Posterior vena cava (tissue), 2 donors: Measurements from ENCODE around the gene NHERF1. TPM values are rescaled to one million over a fixed set of nuclear protein-coding genes. Genes with fewer than 3 reads are reported as not detected.

ENCODE experiments used
- DNase-seq: peaks from one replicate; pipeline ENCODE4 v3.0.0-alpha.2; 2020; ENCODE audit warnings: low spot score
- intact Hi-C, 2 donors: fragments of 100-400 bp; cut with DNase I; formaldehyde crosslinking; loops; one replicate each; pipeline versions ENCODE4 v1.14.1 to v1.14.2; 2022 to 2023
- total RNA-seq, 2 donors: library from RNA; stranded (reverse); fragmentation: NEBNext Ultra II Directional; extraction: Animal tissue kit (Norgen Biotek cat#: 25700); gene quantifications; one replicate each; pipeline ENCODE4 v1.2.1, GENCODE V29; 2021
- donor health status: DM: yes; HTN: yes; CAD: no.
- donor health status: DM: yes; HTN: yes; CAD: no.

Gene NHERF1
- total RNA-seq, 2 donors from 2014 or later: 7.0 to 11.5 TPM

GRCh38 chr17:74776044-74776962, 27.9 kb downstream of the NHERF1 start, which contains the start of gene NAT9:
Gene NAT9, minus strand, starts transcription at chr17:74776345. Its CDS starts 647 bp downstream, at chr17:74775698.
- DNase-seq: peak; percentile 100
- intact Hi-C loops: loop anchor here in 1 of 2 donors (10.0 kb wide), 1 partner anchor 1682 kb away; the partner anchor contains the start of gene SLC39A11

- no peak for DNase-seq
- intact Hi-C loops: loop anchor here in 1 of 2 donors (10.0 kb wide), 1 partner anchor 1682 kb away; the partner anchor contains the start of gene SLC39A11
Measured at GRCh38 chr17:74776990-74777389, 28.6 kb downstream of the NHERF1 start.

- intact Hi-C loops: loop anchor here in 1 of 2 donors (10.0 kb wide), 1 partner anchor 1683 kb away; the partner anchor contains the start of gene SLC39A11
- DNase-seq: no peak
Measured at GRCh38 chr17:74777901-74778515, 29.6 kb downstream of the NHERF1 start.

DNA sequence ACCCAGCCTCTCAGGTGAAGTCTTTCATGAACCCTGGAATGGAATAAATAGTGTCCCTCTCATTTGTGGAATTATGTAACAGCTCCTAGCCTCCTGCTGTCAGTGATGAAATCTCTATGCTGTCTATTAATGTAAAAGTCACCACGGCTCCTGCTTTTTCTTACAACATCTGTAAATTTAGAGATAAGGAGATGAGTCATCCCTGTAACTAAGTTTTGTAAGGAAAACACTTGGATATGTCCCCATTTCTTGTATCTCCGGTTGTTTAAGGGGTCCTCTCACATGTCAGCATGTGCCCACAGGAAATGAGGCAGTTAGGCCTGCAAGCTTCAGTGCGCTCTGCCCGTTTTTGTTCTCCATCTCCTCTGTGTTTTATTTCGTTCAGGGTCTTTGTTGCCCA, 30.5 kb downstream of the NHERF1 start:
- intact Hi-C loops: loop anchor here in 1 of 2 donors (10.0 kb wide), 1 partner anchor 1684 kb away; the partner anchor contains the start of gene SLC39A11
- no peak for DNase-seq

DNA sequence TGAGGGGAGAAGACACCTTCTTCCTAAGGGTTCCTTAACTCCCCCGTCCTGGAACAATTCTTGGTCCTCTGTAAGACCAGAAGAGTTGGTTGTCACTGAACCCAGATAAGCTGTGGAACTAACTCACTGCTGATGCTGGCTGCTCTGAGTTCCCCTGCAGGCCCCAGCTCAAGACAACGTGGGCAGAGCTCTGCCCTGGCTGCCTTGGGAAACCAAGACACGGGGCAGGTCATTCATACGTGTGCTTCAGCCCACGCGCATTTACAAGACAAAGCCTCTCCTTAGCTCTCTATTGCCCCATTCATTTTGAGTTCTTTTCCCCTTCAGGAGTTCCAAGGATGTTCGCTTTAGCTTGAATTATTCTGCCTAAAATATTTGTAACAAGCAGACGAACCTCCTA, 31.1 kb downstream of the NHERF1 start:
- no peak for DNase-seq
- intact Hi-C loops: loop anchor here in 1 of 2 donors (10.0 kb wide), 1 partner anchor 1685 kb away; the partner anchor contains the start of gene SLC39A11

GRCh38 chr17:74779948-74780400, 31.5 kb downstream of the NHERF1 start:
- intact Hi-C loops: loop anchor here in 1 of 2 donors (10.0 kb wide), 1 partner anchor 1685 kb away; the partner anchor contains the start of gene SLC39A11
- DNase-seq: no peak

DNA sequence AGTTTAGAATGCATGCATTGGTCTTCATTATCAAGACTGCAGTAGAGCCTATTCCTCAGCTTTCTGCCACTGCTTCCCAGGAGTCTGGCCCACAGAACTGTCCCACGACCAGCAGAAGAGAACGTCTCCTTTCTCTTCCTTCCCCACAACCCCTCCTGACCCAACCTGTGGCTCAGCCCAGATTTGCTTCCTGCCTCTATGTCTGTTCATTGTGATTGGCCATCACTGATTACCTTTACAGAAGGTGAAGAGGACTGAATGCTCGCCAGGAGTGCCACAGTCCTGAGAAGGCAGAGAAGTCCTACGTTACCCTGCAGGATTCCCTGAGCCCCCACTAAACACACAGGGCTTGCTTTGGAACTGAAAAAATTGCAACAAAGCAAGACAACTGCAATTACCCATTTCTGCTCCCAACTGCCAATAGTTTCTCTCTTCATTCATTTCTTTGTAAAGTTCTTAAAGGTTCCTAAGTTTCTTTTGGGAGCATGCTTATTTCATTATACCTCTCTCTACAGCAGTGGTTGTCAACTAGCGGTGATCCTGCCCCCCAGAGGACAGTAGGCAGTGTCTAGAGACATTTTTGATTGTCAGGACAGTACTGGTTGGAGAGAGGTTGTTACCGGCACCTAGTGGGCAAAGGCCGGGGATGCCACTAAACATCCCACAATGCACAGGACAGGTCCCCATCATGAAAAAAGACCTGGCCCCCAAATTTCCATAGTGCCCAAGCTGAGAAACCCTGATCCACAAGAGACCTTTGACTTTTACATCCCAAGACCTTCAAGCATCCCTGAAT, 32.2 kb downstream of the NHERF1 start:
- intact Hi-C loops: no loop called here
- DNase-seq: no peak

DNA sequence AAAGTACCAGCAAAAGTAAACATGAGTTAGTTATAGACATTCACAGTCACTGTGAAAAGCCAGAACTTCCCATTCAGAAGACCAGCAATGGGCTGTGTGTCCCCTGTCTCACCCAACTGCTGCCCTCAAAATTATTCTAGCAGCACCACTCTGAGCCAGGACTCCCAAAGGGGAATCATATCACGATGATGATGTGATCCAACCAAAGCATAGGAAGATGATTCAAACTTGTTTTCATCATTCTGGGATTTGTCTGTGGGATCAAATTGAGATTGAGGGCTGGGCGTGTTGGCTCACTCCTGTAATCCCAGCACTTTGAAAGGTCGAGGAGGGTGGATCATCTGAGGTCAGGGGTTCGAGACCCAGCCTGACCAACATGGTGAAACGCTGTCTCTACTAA, 34.1 kb downstream of the NHERF1 start:
- intact Hi-C loops: no loop called here
- DNase-seq: no peak

DNA sequence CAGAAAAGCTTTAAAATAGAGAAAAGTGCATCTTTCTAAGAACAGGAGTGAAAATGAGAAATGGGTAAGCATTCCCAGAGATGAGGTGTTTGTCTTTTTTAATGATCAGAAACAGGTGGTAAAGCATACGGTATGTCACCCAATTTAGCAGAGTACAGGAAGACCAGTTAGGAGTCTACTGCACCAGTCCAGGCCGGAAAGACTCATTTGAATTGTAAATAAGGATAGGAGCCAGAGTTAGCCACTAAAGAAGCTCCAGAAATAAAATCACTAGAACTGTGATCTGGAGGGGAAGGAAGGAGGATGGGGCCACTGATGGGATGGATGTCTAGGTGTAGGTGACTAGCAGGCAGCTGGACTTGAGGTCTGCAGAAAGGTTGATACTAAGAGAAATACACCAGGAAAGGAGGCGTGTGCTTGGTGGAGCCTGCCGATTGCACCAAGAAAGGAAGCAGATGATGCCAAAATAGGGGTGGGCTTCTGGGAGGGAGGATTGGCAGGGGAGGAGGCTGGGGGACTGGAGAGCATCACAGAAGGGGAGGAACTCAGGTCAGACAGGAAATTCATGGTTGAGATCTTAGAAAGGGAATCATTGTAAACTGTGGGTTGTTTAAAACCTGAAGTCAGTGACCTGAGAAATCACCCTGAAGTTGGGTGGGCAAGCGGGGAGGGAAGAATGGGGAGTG, 35.8 kb downstream of the NHERF1 start:
- intact Hi-C loops: no loop called here
- DNase-seq: no peak

DNA sequence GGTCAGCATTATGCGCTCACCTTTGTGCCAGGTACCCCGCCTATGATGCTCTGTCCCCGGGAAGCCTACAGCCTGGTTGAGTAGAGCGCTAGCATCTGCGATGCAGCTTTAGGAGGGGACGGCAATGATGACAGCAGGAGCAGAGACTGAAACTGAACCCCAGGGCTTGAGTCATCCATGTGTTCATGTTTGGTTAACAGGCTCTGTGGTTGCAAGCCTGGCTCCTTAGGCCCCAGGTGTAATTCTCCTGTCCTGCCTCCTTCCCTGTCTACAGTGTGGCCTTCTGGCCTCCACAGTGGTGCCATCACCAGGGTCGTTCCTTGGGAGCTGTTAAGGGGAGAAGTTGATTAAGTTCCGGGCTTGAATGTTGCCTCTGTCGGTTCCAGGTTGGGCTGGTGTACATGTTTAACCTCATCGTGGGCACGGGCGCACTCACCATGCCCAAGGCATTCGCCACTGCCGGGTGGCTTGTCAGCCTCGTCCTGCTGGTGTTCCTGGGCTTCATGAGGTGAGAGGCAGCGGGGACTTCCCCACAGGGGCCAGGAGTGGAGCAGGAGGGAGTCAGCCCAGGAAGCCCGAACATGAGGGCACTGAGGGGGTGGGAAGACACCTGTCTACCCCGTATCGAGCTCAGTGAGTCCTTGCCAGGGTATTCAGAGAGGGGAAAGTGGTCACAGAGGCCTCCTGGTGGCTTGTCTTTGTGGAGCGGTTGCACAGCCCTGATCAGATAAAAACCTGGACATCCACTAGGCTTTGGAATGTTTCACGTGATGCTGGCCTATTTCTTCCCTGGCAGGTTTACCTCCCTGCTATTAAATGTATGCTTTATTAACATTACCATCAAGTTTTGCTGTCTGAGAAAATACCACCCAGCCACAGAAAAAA, 36.9 kb downstream of the NHERF1 start:
- intact Hi-C loops: no loop called here
- DNase-seq: no peak

GRCh38 chr17:74785981-74786360, 37.5 kb downstream of the NHERF1 start:
- intact Hi-C loops: no loop called here

GRCh38 chr17:74786431-74787055, 38.1 kb downstream of the NHERF1 start:
- intact Hi-C loops: no loop called here

More at GRCh38 chr17:74785981-74786360, 37.5 kb downstream of the NHERF1 start:
- no peak for DNase-seq

DNA sequence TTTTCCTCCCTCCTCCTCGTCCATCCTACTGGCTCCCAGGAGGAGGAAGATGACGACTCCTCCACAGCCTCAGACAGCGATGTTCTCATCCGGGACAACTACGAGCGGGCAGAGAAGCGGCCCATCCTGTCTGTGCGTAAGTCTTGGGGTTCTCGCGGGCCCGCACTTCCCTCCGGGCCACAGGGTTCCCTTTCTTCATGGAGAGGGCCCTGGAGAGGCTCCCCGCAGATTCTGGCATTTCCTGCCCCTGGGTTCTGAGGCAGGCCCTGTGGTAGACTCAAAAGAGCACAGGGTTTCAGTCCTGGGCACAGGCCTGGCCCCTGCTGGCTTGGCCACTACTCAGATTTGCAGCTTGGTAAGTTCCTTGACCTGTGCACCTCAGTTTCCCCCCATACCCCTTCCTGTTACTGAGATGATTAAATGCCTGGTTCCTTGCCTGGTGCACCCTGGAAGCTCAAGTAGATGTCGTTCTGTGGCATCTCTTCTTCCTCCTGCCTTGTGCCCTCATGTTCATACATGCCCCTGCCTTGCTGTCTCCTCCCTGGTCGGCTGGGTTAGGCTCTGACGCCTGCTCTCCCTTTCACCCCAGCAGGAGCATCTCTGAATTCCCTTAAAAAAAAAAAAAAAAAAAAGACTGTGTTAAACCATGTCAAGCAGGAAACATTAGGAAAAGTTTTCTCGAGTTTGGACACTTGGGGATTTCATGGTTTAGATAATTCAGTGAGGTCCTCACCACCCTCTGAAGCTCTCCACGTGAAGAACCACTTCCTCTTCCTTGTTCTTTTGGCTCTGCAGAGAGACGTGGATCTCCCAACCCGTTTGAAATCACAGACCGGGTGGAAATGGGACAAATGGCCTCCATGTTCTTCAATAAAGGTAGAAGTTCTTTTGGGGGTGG, 42.0 kb downstream of the NHERF1 start:
- intact Hi-C loops: loop anchor here in 1 of 2 donors (5.0 kb wide), 1 partner anchor 72 kb away; no protein-coding TSS in a partner anchor
- no peak for DNase-seq

More at GRCh38 chr17:74786431-74787055, 38.1 kb downstream of the NHERF1 start:
- DNase-seq: no peak

- DNase-seq: no peak
- intact Hi-C loops: loop anchor here in 1 of 2 donors (5.0 kb wide), 1 partner anchor 70 kb away; no protein-coding TSS in a partner anchor
Measured at GRCh38 chr17:74792586-74793105, 44.2 kb downstream of the NHERF1 start.

DNA sequence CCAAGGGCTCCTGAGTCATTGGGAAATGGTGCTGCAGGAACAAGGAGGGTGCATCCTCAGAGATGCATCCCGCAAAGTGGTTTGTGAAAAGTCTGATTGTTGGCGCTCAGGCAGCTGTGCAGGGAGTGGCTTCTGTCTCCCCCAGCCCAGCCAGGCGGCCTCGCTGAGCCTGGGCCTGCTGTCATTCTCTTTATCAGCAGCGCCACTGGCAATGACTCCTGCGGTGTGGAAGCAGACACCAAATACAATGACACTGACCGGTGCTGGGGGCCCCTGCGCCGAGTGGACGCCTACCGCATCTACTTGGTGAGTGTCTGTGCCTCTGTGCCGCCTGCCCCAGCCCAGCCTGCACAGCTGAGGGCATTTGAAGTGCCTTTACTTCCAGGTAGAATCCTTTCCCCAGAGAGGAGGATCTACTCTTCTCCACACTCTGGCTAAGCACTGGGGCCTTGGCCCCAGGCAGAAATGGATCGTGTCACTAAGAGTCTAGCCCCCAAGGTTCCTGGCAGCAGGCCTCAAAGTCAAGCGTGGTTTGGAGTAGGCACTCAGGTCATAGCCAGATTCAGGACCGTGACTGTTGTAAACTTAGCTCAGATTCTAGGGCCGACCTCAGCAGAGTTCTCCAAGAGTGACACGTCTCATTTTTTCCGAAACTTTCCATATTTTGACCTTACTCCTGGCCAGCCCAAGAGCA, 47.0 kb downstream of the NHERF1 start:
- DNase-seq: no peak
- intact Hi-C loops: loop anchor here in 1 of 2 donors (5.0 kb wide), 1 partner anchor 978 kb away; no protein-coding TSS in a partner anchor
